GM23248 (cell line): ENCODE data around the gene MAEL. TPM values are rescaled to one million over a fixed set of nuclear protein-coding genes. Genes with fewer than 3 reads are reported as not detected.

Source experiments
- DNase-seq: peaks from one replicate; pipeline ENCODE4 v3.0.0-alpha.2; 2015
- H2AFZ ChIP-seq: fragments of 200-600 bp; sonication (generic); 2 replicates; pipeline ENCODE4 v1.6.1; 2016; ENCODE audit warnings: antibody characterized with exemption
- H3F3A ChIP-seq: fragments of 200-600 bp; sonication (generic); 2 replicates; pipeline ENCODE4 v1.6.1; 2016; ENCODE audit warnings: mild to moderate bottlenecking, antibody characterized with exemption, mixed run types; ENCODE audit not compliant: insufficient read depth
- H3K27ac ChIP-seq: fragments of 200-600 bp; sonication (generic); 2 replicates; pipeline ENCODE4 v1.5.1; 2016; ENCODE audit warnings: mild to moderate bottlenecking
- H3K27me3 ChIP-seq: fragments of 200-600 bp; sonication (generic); replicated peaks from 2 replicates; pipeline ENCODE4 v1.6.1; 2016; ENCODE audit warnings: mild to moderate bottlenecking; ENCODE audit not compliant: insufficient read depth
- H3K36me3 ChIP-seq: fragments of 200-600 bp; sonication (generic); 2 replicates; pipeline ENCODE4 v1.6.1; 2016; ENCODE audit warnings: low read depth, mild to moderate bottlenecking
- H3K4me1 ChIP-seq: fragments of 200-600 bp; sonication (generic); 2 replicates; pipeline ENCODE4 v1.6.1; 2016; ENCODE audit warnings: mild to moderate bottlenecking; ENCODE audit not compliant: insufficient read depth
- H3K4me2 ChIP-seq: fragments of 200-600 bp; sonication (generic); one replicate; pipeline ENCODE4 v1.6.1; 2016; ENCODE audit warnings: mild to moderate bottlenecking; ENCODE audit not compliant: unreplicated experiment
- H3K4me3 ChIP-seq: fragments of 200-600 bp; sonication (generic); 2 replicates; pipeline ENCODE4 v1.5.1; 2016; ENCODE audit warnings: mild to moderate bottlenecking
- H3K79me2 ChIP-seq: fragments of 200-600 bp; sonication (generic); 2 replicates; pipeline ENCODE4 v1.6.1; 2016; ENCODE audit warnings: mild to moderate bottlenecking; ENCODE audit not compliant: insufficient read depth
- H3K9ac ChIP-seq: fragments of 200-600 bp; sonication (generic); 2 replicates; pipeline ENCODE4 v1.6.1; 2016; ENCODE audit warnings: mild to moderate bottlenecking
- H3K9me2 ChIP-seq: fragments of 200-600 bp; sonication (generic); 2 replicates; pipeline ENCODE4 v1.6.1; 2016; ENCODE audit warnings: mixed run types, mild to moderate bottlenecking, moderate library complexity; ENCODE audit not compliant: insufficient read depth
- H3K9me3 ChIP-seq: fragments of 200-600 bp; sonication (generic); one replicate; pipeline ENCODE4 v1.6.1; 2017; ENCODE audit warnings: low read depth
- H4K20me1 ChIP-seq: fragments of 200-600 bp; sonication (generic); 2 replicates; pipeline ENCODE4 v1.6.0; 2016; ENCODE audit not compliant: insufficient read depth
- EZH2 ChIP-seq: fragments of 200-600 bp; sonication (generic); IDR thresholded peaks from 2 replicates; pipeline ENCODE4 v1.6.1; 2018; ENCODE audit warnings: antibody characterized with exemption, mild to moderate bottlenecking; ENCODE audit not compliant: insufficient read depth, poor library complexity, severe bottlenecking
- EZH2phosphoT487 ChIP-seq: fragments of 200-600 bp; sonication (generic); IDR thresholded peaks from 2 replicates; pipeline ENCODE4 v1.6.1; 2018; ENCODE audit warnings: antibody characterized with exemption, moderate library complexity, mild to moderate bottlenecking, low read depth; ENCODE audit not compliant: insufficient read depth
- WGBS, 2 experiments: methylation state at CpG; one replicate each; pipeline ENCODE4 v1.1.6; 2015 to 2017; ENCODE audit warnings: low lambda C conversion rate in 2 of 2, low coverage in 1 of 2; ENCODE audit errors: missing lambda C conversion rate in 2 of 2; 5-methylcytosine and 5-hydroxymethylcytosine counted together
- in situ Hi-C: fragments of 300-500 bp; cut with MboI; formaldehyde crosslinking; loops from 2 replicates; pipeline ENCODE4 v1.15.0; 2020
- polyA plus RNA-seq: library from polyadenylated mRNA; unstranded; fragments of >200 nt; fragmentation: Nextera tagmentation; extraction: Ambion mirVana; gene quantifications from 2 replicates; pipeline ENCODE4 v1.2.1, GENCODE V29; 2016
- total RNA-seq: library from RNA; depleted of rRNA; stranded (reverse); fragments of >200 nt; shearing (Covaris generic); gene quantifications from 2 replicates; pipeline ENCODE4 v1.2.3, GENCODE V29; 2014

The MAEL gene
- total and polyA plus RNA-seq, 2 experiments from 2014 or later: not detected

- H3K9me3 ChIP-seq: no peaks in the 10 kb centered on the region
- no peak overlapping the region for H3K4me2 ChIP-seq
- in situ Hi-C loops: no loop called here
- H3K27ac ChIP-seq: no peak overlapping the region
- no peak overlapping the region for H2AFZ ChIP-seq
- WGBS, 2 experiments: 10 to 14% methylated on average over 1 of the region's 1 CpG
- no peak overlapping the region for H3K4me3 ChIP-seq
- H3K36me3 ChIP-seq: no peaks in the 10 kb centered on the region
- no peaks in the 10 kb centered on the region for H3F3A ChIP-seq
- peaks cover 28% of the 10 kb centered on the region for H3K27me3 ChIP-seq
- H4K20me1 ChIP-seq: no peaks in the 10 kb centered on the region
- TF ChIP-seq EZH2phosphoT487 (no peak), EZH2 (no peak)
- no peaks in the 10 kb centered on the region for H3K79me2 ChIP-seq
- H3K4me1 ChIP-seq: no peaks in the 10 kb centered on the region
- H3K9me2 ChIP-seq: no peaks in the 10 kb centered on the region
- H3K9ac ChIP-seq: no peak overlapping the region
- no peak for DNase-seq
These were observed 8.7 kb upstream of the MAEL start for GRCh38 chr1:166980383-166980782.

DNA sequence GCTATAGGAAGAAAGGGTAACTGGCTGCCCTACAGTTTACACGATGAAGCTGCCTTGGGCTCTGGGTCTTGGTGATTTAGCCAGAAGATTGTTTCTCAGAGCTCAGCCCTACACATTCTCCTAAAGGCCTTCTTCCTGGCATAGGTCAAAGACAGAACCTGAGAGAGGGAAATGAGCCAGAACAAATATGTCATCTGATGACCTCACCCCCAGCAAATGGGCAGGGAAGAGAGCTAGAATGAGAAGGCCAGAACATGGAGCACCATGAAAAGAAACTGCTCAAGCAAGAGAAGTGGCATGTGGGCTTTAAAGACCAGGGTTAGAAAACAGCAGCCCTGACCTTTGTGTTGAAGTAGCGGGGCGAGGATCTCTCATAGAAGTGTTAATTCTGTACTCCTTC, 8.3 kb upstream of the MAEL start:
- WGBS, 2 experiments: 46 to 50% methylated on average over 3 of the region's 3 CpGs

DNA sequence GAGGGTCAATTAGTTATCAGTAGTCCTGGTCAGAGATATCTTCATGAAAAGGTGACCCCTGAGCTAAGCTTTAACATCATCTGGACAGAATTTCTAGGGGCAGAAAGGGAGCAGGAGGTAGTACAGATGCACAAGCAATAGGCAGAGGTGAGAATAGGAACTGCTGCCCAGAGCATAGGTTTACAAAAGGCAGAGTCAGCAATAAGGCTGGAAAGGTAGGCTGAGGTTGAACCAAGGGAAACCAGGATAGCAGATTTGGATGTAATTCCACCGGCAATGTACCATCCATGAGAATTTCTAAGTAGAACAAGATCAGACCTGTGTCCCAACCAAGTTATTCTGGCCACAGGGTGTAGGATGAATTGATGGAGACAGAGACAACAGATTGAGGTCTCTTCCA, 7.5 kb upstream of the MAEL start:
- H3K9ac ChIP-seq: no peak overlapping the region
- no peak overlapping the region for H3K4me3 ChIP-seq
- H2AFZ ChIP-seq: no peak overlapping the region
- no peak overlapping the region for H3K27ac ChIP-seq
- no peak for DNase-seq
- H3K4me1 ChIP-seq: no peaks in the 10 kb centered on the region
- no peaks in the 10 kb centered on the region for H3K9me3 ChIP-seq
- 52 to 59% methylated on average over 1 of the region's 1 CpG for WGBS, 2 experiments
- no peak for TF ChIP-seq EZH2phosphoT487
- TF ChIP-seq EZH2: no peak
- no peak overlapping the region for H3K4me2 ChIP-seq
- peaks cover 16% of the 10 kb centered on the region for H3K27me3 ChIP-seq
- no peaks in the 10 kb centered on the region for H3K36me3 ChIP-seq
- H4K20me1 ChIP-seq: no peaks in the 10 kb centered on the region
- no peaks in the 10 kb centered on the region for H3K9me2 ChIP-seq
- H3F3A ChIP-seq: no peaks in the 10 kb centered on the region
- in situ Hi-C loops: no loop called here
- no peaks in the 10 kb centered on the region for H3K79me2 ChIP-seq

More for the DNA sequence above, 8.3 kb upstream of the MAEL start:
- H4K20me1 ChIP-seq: no peaks in the 10 kb centered on the region
- TF ChIP-seq EZH2 (no peak), EZH2phosphoT487 (no peak)
- no peak overlapping the region for H3K27ac ChIP-seq
- no peaks in the 10 kb centered on the region for H3K9me2 ChIP-seq
- H3K79me2 ChIP-seq: no peaks in the 10 kb centered on the region
- H3K4me2 ChIP-seq: no peak overlapping the region
- H3K9me3 ChIP-seq: no peaks in the 10 kb centered on the region
- no peaks in the 10 kb centered on the region for H3F3A ChIP-seq
- no peak overlapping the region for H3K9ac ChIP-seq
- H3K36me3 ChIP-seq: no peaks in the 10 kb centered on the region
- DNase-seq: no peak
- in situ Hi-C loops: no loop called here
- H3K4me3 ChIP-seq: no peak overlapping the region
- no peak overlapping the region for H2AFZ ChIP-seq
- no peaks in the 10 kb centered on the region for H3K4me1 ChIP-seq
- peaks cover 24% of the 10 kb centered on the region for H3K27me3 ChIP-seq

DNA sequence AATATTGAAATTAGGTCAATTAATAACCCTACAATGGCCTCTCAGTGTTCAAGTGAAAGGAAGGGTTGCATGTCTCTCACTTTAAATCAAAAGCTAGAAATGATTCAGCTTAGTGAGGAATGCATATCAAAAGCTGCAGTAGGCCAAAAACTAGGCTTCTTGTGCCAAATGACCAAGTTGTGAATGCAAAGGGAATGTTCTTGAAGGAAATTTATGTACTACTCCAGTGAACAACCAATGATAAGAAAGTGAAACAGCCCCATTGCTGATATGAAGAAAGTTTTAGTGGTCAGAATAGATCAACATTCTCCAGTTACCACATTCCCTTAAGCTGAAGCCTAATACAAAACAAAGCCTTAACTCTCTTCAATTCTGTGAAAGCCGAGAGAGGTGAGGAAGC, 10.0 kb downstream of the MAEL start:
- DNase-seq: no peak
- no peak overlapping the region for H3K4me3 ChIP-seq
- no peaks in the 10 kb centered on the region for H3K79me2 ChIP-seq
- in situ Hi-C loops: no loop called here
- no peaks in the 10 kb centered on the region for H3F3A ChIP-seq
- no peaks in the 10 kb centered on the region for H3K4me1 ChIP-seq
- TF ChIP-seq EZH2: no peak
- no peak for TF ChIP-seq EZH2phosphoT487
- H3K9ac ChIP-seq: no peak overlapping the region
- H3K4me2 ChIP-seq: no peak overlapping the region
- no peak overlapping the region for H3K27ac ChIP-seq
- no peak overlapping the region for H2AFZ ChIP-seq
- no peaks in the 10 kb centered on the region for H3K36me3 ChIP-seq
- no peaks in the 10 kb centered on the region for H3K9me2 ChIP-seq
- no peaks in the 10 kb centered on the region for H3K9me3 ChIP-seq
- H4K20me1 ChIP-seq: no peaks in the 10 kb centered on the region
- 0 to 36% methylated on average over 1 of the region's 1 CpG for WGBS, 2 experiments
- no peaks in the 10 kb centered on the region for H3K27me3 ChIP-seq

DNA sequence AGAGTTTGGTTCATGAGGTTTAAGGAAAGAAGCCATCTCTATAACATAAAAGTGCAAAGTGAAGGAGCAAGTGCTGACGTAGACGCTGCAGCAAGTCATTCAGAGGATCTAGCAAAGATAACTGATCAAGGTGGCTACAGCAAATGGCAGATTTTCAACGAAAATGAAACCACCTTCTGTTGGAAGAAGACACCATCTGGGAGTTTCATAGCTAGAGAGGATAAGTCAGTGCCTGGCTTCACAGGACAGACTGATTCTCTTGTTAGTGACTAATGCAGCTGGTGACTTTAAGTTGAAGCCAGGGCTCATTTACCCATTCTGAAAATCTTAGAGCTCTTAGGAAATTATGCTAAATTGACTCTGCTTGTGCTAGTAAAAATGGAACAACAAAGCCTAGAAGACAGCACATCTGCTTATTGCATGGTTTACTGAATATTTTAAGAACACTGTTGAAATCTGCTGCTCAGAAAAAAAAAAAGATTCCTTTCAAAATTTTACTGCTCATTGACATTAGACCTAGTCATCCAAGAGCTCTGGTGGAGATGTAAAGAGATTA, 10.5 kb downstream of the MAEL start:
- no peak for TF ChIP-seq EZH2phosphoT487
- in situ Hi-C loops: no loop called here
- Histone ChIP-seq H3K4me1 (no peaks in the 10 kb centered on the region), H3K4me3 (no peak overlapping the region), H3K27me3 (no peaks in the 10 kb centered on the region), H3K9me3 (no peaks in the 10 kb centered on the region), H2AFZ (no peak overlapping the region), H4K20me1 (no peaks in the 10 kb centered on the region), H3K9ac (no peak overlapping the region), H3K4me2 (no peak overlapping the region), H3K27ac (no peak overlapping the region), H3K36me3 (no peaks in the 10 kb centered on the region), H3K9me2 (no peaks in the 10 kb centered on the region), H3F3A (no peaks in the 10 kb centered on the region), H3K79me2 (no peaks in the 10 kb centered on the region)
- no peak for DNase-seq
- 6 to 16% methylated on average over 3 of the region's 3 CpGs for WGBS, 2 experiments
